ENCODE results near the gene FRG2C.
"Not testable (repeated sequence)": the region's sequence is repeated elsewhere in the genome, so short reads cannot be mapped to it uniquely, and the experiment has no call there.

DNA sequence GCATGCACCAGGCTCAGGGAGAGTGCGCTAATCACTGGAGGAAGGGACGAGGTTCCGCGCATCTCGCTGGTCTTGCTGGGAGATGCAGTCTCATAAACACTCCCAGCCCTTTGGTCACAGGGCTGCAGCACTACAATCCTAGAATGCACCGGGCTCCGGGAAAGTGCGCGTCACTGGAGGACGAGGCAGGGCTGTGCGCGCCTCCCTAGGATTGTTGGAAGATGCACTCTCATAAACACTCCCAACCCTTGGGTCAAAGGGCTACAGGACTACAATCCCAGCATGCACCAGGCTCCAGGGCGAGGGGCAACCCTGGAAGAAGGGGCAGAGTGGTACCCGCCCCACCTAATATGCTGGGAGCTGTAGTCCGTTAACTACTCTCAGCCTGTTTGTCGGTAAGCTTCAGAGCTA lies 23.0 kb upstream of the FRG2C start:
- TF ChIP-seq, protein P1, sequence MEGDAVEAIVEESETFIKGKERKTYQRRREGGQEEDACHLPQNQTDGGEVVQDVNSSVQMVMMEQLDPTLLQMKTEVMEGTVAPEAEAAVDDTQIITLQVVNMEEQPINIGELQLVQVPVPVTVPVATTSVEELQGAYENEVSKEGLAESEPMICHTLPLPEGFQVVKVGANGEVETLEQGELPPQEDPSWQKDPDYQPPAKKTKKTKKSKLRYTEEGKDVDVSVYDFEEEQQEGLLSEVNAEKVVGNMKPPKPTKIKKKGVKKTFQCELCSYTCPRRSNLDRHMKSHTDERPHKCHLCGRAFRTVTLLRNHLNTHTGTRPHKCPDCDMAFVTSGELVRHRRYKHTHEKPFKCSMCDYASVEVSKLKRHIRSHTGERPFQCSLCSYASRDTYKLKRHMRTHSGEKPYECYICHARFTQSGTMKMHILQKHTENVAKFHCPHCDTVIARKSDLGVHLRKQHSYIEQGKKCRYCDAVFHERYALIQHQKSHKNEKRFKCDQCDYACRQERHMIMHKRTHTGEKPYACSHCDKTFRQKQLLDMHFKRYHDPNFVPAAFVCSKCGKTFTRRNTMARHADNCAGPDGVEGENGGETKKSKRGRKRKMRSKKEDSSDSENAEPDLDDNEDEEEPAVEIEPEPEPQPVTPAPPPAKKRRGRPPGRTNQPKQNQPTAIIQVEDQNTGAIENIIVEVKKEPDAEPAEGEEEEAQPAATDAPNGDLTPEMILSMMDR (IDR thresholded peaks at IDR 0.05), result peak in 1 of 3 experiments; percentile 14
- not testable (repeated sequence) for TF ChIP-seq POLR2A (IDR thresholded peaks at IDR 0.05; ENCODE audit: low read depth)
- peak; percentile 54 to 76 for TF ChIP-seq POLR2AphosphoS5 (IDR thresholded peaks at IDR 0.05)
